A673 (cell line): ENCODE measurements around the gene BAZ1A. TPM values are rescaled to one million over a fixed set of nuclear protein-coding genes. Genes with fewer than 3 reads are reported as not detected.

Experiments used
- BruUV-seq: library from RNA; stranded (reverse); fragments of 400-500 nt; replicated peaks from 2 replicates; lab custom pipeline; 2021; lab: Mats Ljungman, UMichigan
- CTCF ChIA-PET: fragments of 300-600 bp; sonication (Branson Sonifier 250); formaldehyde crosslinking; loops from one replicate; lab custom pipeline; 2022; ENCODE audit warnings: antibody characterized with exemption; lab: Charles Lee
- POLR2A ChIA-PET: fragments of 300-600 bp; sonication (Branson Sonifier 250); formaldehyde crosslinking; loops from one replicate; lab custom pipeline; 2022; ENCODE audit warnings: antibody characterized with exemption; ENCODE audit not compliant: low non-redundant PET; lab: Charles Lee
- DNase-seq: peaks from one replicate; pipeline ENCODE4 v3.0.0-alpha.2; 2015; ENCODE audit warnings: low spot score
- H3K27ac ChIP-seq: fragments of 200-600 bp; sonication (generic); 2 replicates; pipeline ENCODE4 v1.5.1; 2016; ENCODE audit warnings: mixed run types, low read depth, mild to moderate bottlenecking, mixed read lengths, antibody characterized with exemption, low read length; ENCODE audit not compliant: poor library complexity, severe bottlenecking
- H3K27me3 ChIP-seq: fragments of 200-600 bp; sonication (generic); replicated peaks from 2 replicates; pipeline ENCODE4 v1.6.1; 2017; ENCODE audit warnings: mixed run types, low read depth, mild to moderate bottlenecking, mixed read lengths, antibody characterized with exemption, low read length; ENCODE audit not compliant: insufficient read depth, poor library complexity
- H3K36me3 ChIP-seq: fragments of 200-600 bp; sonication (generic); 2 replicates; pipeline ENCODE4 v1.6.1; 2016; ENCODE audit warnings: mixed run types, mild to moderate bottlenecking, mixed read lengths, antibody characterized with exemption, low read length; ENCODE audit not compliant: insufficient read depth, poor library complexity, severe bottlenecking
- H3K4me1 ChIP-seq: fragments of 200-600 bp; sonication (generic); 2 replicates; pipeline ENCODE4 v1.6.1; 2017; ENCODE audit warnings: mixed run types, mild to moderate bottlenecking, mixed read lengths, antibody characterized with exemption, low read length; ENCODE audit not compliant: insufficient read depth, poor library complexity, severe bottlenecking
- H3K4me3 ChIP-seq: fragments of 200-600 bp; sonication (generic); 2 replicates; pipeline ENCODE4 v1.5.1; 2016; ENCODE audit warnings: low read depth, mixed run types, mild to moderate bottlenecking, mixed read lengths, low read length; ENCODE audit not compliant: poor library complexity, severe bottlenecking
- H3K9me3 ChIP-seq: fragments of 200-600 bp; sonication (generic); 2 replicates; pipeline ENCODE4 v1.6.1; 2016; ENCODE audit warnings: mixed run types, low read depth, mild to moderate bottlenecking, mixed read lengths, antibody characterized with exemption, low read length; ENCODE audit not compliant: poor library complexity, severe bottlenecking
- EZH2 ChIP-seq: fragments of 200-600 bp; sonication (generic); IDR thresholded peaks from 2 replicates; pipeline ENCODE4 v1.6.1; 2017; ENCODE audit warnings: borderline replicate concordance, low read depth, mild to moderate bottlenecking, mixed read lengths, antibody characterized with exemption, low read length; ENCODE audit not compliant: poor library complexity, severe bottlenecking
- intact Hi-C: fragments of 100-400 bp; cut with micrococcal nuclease; formaldehyde crosslinking; loops from one replicate; pipeline ENCODE4 v1.10.0; 2022; ENCODE audit not compliant: unreplicated experiment
- total RNA-seq: library from RNA; stranded (reverse); gene quantifications from 2 replicates; pipeline ENCODE4 v1.2.3, GENCODE V29; 2021
- TF ChIP-seq, protein P1 (sequence below): fragments of 300-800, 200-600 bp; sonication (generic); conservative IDR thresholded peaks from 2 replicates; pipeline ENCODE4 v1.5.1; 2017; ENCODE audit warnings: low read depth, mild to moderate bottlenecking, antibody characterized with exemption, low read length, moderate library complexity, mixed read lengths

BAZ1A gene
- total RNA-seq, 1 experiment from 2014 or later = 70.3 TPM

DNA sequence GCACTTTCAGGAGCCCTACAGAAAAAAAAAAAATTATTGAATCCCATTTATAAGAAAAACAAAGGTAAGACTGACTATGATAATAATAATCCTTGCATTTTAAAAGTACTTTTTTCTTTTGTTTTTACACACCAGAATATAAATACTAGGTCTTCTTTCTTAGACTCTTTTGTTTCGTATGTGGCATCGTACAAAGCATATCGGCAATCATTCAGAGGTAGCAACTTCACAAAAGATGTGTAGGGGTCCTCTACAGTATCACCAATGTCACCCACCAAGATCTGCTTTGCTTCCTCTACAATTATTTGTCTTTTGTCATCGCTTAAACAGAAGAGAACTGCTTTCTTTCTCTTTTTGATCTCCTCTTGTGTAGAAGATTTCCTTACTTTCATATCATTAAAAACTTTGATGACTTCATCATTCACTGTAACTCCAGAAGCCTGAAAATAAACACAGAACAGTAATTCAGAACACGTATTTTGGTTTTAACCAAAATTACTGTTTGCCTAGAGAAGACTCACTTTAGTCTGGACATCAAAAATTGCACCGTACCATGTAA is 162.0 kb downstream of the BAZ1A start:
- H3K27me3 ChIP-seq = no peaks in the 10 kb centered on the region
- H3K9me3 ChIP-seq = no peaks in the 10 kb centered on the region
- DNase-seq = no peak
- TSS peak; percentile 48 for BruUV-seq
- no peak for TF ChIP-seq EZH2
- TF ChIP-seq, protein P1, sequence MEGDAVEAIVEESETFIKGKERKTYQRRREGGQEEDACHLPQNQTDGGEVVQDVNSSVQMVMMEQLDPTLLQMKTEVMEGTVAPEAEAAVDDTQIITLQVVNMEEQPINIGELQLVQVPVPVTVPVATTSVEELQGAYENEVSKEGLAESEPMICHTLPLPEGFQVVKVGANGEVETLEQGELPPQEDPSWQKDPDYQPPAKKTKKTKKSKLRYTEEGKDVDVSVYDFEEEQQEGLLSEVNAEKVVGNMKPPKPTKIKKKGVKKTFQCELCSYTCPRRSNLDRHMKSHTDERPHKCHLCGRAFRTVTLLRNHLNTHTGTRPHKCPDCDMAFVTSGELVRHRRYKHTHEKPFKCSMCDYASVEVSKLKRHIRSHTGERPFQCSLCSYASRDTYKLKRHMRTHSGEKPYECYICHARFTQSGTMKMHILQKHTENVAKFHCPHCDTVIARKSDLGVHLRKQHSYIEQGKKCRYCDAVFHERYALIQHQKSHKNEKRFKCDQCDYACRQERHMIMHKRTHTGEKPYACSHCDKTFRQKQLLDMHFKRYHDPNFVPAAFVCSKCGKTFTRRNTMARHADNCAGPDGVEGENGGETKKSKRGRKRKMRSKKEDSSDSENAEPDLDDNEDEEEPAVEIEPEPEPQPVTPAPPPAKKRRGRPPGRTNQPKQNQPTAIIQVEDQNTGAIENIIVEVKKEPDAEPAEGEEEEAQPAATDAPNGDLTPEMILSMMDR = no peak
- POLR2A ChIA-PET = no interaction called here
- peaks cover 16% of the 10 kb centered on the region for H3K36me3 ChIP-seq
- intact Hi-C loops = no loop called here
- CTCF ChIA-PET = no interaction called here
- H3K4me1 ChIP-seq = peaks cover 27% of the 10 kb centered on the region
- no peak overlapping the region for H3K27ac ChIP-seq
- peak overlapping the region; percentile 88 for H3K4me3 ChIP-seq

DNA sequence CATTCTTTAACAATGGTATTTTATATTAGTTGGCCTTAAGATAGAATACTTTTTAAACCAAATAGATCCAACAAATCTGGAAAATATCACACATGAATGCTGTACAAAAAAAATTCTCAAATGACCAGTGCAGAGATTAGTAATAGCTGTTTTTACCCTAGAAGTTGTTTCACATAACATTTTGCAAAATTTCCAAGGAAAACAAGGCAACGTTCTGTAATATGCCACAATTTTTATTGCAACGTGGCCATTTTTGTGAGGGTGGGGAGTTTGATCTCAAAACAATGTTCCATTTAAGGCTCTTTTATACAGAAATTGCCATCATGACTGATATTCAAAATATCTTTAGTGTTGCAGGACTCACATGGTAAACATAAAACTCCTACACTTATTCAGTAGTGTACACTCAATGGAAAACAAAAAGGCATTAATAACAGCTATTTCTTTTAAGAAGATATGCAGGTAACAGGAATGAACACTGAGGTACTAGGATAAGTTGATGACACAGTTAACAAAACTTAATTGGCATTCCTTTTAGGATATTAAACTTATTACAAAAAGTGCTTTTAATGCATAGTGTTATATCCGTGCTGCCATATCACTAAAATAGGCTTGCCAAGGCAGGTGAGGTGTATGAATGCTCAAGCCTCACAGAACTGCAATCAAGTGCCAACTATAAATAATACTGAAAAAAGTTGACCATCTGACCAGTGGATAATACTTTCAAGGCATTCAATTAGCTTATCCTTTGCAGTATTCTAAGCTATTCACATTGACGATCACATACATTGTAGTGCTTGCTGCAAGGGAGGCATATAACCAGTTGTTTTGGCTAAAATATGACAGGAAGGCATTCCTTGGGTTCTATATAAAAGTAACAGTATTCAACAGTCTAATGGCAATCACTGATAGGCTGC is 163.1 kb downstream of the BAZ1A start:
- ChIA-PET CTCF (no interaction called here), POLR2A (no interaction called here)
- TF ChIP-seq, protein P1 = no peak
- no peak for TF ChIP-seq EZH2
- DNase-seq = no peak
- Histone ChIP-seq H3K4me3 (no peak overlapping the region), H3K4me1 (peaks cover 27% of the 10 kb centered on the region), H3K9me3 (no peaks in the 10 kb centered on the region), H3K27ac (no peak overlapping the region), H3K27me3 (no peaks in the 10 kb centered on the region), H3K36me3 (peaks cover 16% of the 10 kb centered on the region)
- no TSS peak for BruUV-seq
- intact Hi-C loops = no loop called here

DNA sequence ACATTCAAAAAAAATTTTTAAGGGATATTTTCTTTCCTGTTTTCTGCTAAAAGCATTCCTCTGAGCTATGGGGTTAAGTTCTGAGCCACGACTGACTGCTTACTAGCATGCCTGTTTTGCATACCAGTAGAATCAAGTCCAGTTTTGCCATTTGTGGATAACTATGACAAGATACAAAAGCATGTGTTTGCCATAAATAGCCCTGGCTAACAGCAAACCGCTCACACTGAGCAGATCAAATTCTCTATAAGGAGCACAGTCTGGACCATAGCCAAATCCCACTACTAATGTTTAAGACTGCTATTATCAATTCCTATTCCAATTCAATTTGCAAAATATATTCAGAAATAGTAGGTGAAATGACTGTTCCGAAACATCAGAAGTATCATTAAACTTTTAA is 164.0 kb downstream of the BAZ1A start:
- Histone ChIP-seq H3K9me3 (no peaks in the 10 kb centered on the region), H3K27me3 (no peaks in the 10 kb centered on the region), H3K27ac (peak overlapping the region; percentile 31), H3K4me3 (no peak overlapping the region), H3K4me1 (peaks cover 27% of the 10 kb centered on the region), H3K36me3 (peaks cover 16% of the 10 kb centered on the region)
- POLR2A ChIA-PET = no interaction called here
- TF ChIP-seq EZH2 = no peak
- TF ChIP-seq, protein P1 = no peak
- peak; percentile 63 for DNase-seq
- BruUV-seq = no TSS peak
- CTCF ChIA-PET = interaction anchor here (1.0 kb wide), 1 partner anchor 12 kb away, joined by 5 read pairs; no protein-coding TSS in a partner anchor
- intact Hi-C loops = no loop called here
